Osteocyte (in vitro differentiated cells): ENCODE data around the gene FAM221B. TPM values are rescaled to one million over a fixed set of nuclear protein-coding genes. Genes with fewer than 3 reads are reported as not detected.

Source experiments
- DNase-seq: peaks from one replicate; pipeline ENCODE4 v3.0.0; 2021; ENCODE audit warnings: mixed read lengths; ENCODE audit not compliant: unreplicated experiment; ENCODE audit errors: extremely low spot score
- H3K27ac Mint-ChIP-seq: one replicate; pipeline ENCODE4 v1.8.0; 2021; ENCODE audit warnings: mild to moderate bottlenecking, mixed read lengths; ENCODE audit not compliant: unreplicated experiment
- H3K27me3 Mint-ChIP-seq: one replicate; pipeline ENCODE4 v1.8.0; 2021; ENCODE audit warnings: mixed read lengths; ENCODE audit not compliant: unreplicated experiment
- H3K36me3 Mint-ChIP-seq: one replicate; pipeline ENCODE4 v1.8.0; 2021; ENCODE audit warnings: mixed read lengths; ENCODE audit not compliant: unreplicated experiment
- H3K4me1 Mint-ChIP-seq: one replicate; pipeline ENCODE4 v1.8.0; 2021; ENCODE audit warnings: mixed read lengths; ENCODE audit not compliant: unreplicated experiment
- H3K4me3 Mint-ChIP-seq: one replicate; pipeline ENCODE4 v1.8.0; 2021; ENCODE audit warnings: mild to moderate bottlenecking, moderate library complexity, mixed read lengths; ENCODE audit not compliant: unreplicated experiment
- H3K9me3 Mint-ChIP-seq: one replicate; pipeline ENCODE4 v1.8.0; 2021; ENCODE audit warnings: mixed read lengths; ENCODE audit not compliant: unreplicated experiment
- total RNA-seq: library from RNA; stranded (reverse); gene quantifications from 2 replicates; pipeline ENCODE4 v1.2.1, GENCODE V29; 2021
- TF ChIP-seq, protein P1 (sequence below): fragments of 200-600 bp; sonication (generic); IDR thresholded peaks from 2 replicates; pipeline ENCODE4 v1.5.0; 2021; ENCODE audit warnings: antibody characterized with exemption, mild to moderate bottlenecking, moderate library complexity

Gene FAM221B
- total RNA-seq, 1 donor from 2014 or later: not detected

DNA sequence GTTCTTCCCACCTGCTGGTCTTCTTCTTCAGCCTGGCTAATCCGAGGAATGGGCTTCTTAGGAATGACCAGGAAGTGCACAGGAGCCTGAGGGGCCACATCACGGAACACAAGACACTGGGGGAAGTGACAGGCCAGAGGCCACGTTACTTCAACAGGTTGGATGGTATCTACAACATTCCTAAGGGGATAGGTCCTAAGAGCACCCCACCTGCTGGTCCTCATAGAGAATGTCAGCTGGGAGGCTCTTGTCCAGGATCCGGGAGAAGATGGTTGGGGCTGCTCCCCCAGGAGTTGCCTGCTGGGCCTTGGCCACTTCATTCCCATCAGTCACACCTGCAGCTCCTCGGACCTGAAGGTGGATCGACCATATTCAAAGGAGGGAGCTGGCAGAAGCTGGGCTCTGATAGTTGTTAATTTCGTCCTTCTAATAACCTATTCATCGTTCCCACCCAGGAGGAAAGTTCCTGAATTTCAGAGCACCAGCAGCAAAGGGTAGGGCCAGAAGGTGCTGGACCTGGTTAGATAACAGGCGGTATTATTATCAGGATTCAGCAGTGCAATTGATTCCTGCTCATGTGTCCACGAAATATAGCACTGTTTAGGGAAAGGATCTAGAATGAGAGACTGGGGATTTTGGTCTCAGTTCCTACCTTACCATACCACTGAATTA, 15.0 kb downstream of the FAM221B start:
- H3K27ac Mint-ChIP-seq: no peak overlapping the region
- TF ChIP-seq, protein P1, sequence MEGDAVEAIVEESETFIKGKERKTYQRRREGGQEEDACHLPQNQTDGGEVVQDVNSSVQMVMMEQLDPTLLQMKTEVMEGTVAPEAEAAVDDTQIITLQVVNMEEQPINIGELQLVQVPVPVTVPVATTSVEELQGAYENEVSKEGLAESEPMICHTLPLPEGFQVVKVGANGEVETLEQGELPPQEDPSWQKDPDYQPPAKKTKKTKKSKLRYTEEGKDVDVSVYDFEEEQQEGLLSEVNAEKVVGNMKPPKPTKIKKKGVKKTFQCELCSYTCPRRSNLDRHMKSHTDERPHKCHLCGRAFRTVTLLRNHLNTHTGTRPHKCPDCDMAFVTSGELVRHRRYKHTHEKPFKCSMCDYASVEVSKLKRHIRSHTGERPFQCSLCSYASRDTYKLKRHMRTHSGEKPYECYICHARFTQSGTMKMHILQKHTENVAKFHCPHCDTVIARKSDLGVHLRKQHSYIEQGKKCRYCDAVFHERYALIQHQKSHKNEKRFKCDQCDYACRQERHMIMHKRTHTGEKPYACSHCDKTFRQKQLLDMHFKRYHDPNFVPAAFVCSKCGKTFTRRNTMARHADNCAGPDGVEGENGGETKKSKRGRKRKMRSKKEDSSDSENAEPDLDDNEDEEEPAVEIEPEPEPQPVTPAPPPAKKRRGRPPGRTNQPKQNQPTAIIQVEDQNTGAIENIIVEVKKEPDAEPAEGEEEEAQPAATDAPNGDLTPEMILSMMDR: peak; percentile 29
- no peaks in the 10 kb centered on the region for H3K36me3 Mint-ChIP-seq
- H3K9me3 Mint-ChIP-seq: no peaks in the 10 kb centered on the region
- H3K27me3 Mint-ChIP-seq: peaks cover 3% of the 10 kb centered on the region
- H3K4me3 Mint-ChIP-seq: peak overlapping the region; percentile 83
- H3K4me1 Mint-ChIP-seq: peaks cover 36% of the 10 kb centered on the region
- DNase-seq: no peak

DNA sequence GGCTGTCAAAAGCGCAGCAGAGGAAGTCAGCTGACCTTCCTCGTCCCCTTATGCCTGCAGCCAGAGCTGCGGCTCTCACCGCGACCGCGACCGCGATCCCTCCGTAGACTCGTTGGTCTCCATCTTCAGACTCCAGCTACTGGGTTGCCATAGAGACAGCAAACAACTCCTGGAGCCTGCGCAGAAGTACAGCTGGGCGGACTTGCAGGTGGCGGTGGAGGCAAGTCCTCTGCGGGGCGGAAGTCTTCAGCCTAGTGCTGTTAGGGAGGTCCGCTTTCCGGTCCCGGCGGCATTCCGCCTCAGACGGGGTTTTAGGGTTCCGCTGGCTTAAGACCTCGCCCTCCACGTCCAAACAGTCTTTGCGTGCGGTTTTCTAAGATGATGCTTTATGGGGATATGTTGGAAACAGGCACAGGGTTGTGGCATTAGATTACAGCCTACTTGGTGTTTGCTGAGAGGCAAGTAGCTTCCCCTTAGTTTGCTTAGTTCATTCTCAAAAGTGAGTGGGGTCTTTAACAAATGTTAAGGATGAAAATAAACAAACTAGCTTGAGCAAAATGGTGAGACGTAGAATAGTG, 16.4 kb downstream of the FAM221B start, which contains the start of gene SPAG8:
Gene SPAG8 (minus strand): TSS at position 238 of the 578 bp plus-strand sequence. CDS start 115 bp downstream, at position 123.
- TF ChIP-seq, protein P1: no peak
- H3K9me3 Mint-ChIP-seq: no peaks in the 10 kb centered on the region
- peaks cover 36% of the 10 kb centered on the region for H3K4me1 Mint-ChIP-seq
- DNase-seq: peak; percentile 96
- H3K36me3 Mint-ChIP-seq: peaks cover 6% of the 10 kb centered on the region
- no peaks in the 10 kb centered on the region for H3K27me3 Mint-ChIP-seq
- H3K4me3 Mint-ChIP-seq: peak within 1 kb of the TSS; percentile 86
- peak within 1 kb of the TSS; percentile 92 for H3K27ac Mint-ChIP-seq

DNA sequence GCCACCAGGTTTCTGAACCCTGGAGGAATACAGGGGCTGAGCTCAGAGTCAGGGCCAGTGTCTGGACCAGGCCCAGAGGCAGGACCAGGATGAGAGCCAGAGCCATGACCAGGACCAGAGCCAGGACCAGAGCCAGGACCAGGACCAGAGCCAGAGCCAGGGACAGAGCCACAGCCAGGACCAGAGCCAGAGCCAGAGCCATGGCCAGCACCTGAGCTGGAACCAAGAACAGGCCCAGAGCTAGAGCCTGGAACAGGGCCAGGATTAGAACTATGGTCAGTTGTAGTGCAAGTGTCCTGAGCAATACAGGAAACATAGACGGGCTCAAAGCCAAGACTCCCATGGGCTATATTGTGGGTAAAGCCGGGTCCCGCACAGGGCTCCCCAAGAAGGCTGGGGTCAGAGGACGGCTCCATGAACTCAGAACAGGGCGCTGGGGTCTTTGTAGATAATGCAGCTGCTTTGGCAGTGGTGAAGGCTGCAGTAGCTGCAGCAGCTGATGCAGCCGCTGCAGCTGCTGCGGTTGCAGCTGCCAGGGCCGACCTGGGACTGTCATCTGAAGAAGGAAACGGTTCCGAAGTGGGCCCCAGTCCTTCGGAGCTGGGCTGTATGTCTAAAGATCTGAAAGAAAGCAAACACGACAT, 17.0 kb downstream of the FAM221B start:
- no peak for DNase-seq
- H3K9me3 Mint-ChIP-seq: no peaks in the 10 kb centered on the region
- H3K27me3 Mint-ChIP-seq: no peaks in the 10 kb centered on the region
- TF ChIP-seq, protein P1: no peak
- peak overlapping the region; percentile 86 for H3K4me3 Mint-ChIP-seq
- peaks cover 32% of the 10 kb centered on the region for H3K4me1 Mint-ChIP-seq
- peaks cover 10% of the 10 kb centered on the region for H3K36me3 Mint-ChIP-seq
- H3K27ac Mint-ChIP-seq: peak overlapping the region; percentile 92

DNA sequence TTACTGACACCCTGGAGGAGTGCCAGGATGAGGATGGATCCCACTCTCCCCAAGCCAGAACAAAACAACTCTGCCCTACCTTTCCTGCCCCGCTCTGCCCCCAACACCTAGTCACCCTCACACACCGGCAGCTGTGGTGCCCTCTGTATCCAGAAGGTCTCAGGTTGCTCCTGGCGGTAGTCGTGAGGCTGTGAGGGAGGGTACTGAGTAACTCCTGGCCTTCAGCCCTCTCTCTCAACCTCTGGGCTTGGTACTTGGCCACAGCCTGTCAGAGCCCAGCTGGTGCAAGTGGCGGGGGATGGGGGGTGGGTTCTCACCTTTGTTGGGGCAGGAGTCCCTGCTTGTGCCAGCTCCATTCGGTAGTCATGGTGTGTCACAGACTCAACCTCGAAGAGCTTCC, 18.4 kb downstream of the FAM221B start:
- no peak overlapping the region for H3K4me3 Mint-ChIP-seq
- no peak for DNase-seq
- no peaks in the 10 kb centered on the region for H3K9me3 Mint-ChIP-seq
- H3K36me3 Mint-ChIP-seq: peaks cover 14% of the 10 kb centered on the region
- peaks cover 26% of the 10 kb centered on the region for H3K4me1 Mint-ChIP-seq
- no peak overlapping the region for H3K27ac Mint-ChIP-seq
- no peaks in the 10 kb centered on the region for H3K27me3 Mint-ChIP-seq
- TF ChIP-seq, protein P1: no peak

DNA sequence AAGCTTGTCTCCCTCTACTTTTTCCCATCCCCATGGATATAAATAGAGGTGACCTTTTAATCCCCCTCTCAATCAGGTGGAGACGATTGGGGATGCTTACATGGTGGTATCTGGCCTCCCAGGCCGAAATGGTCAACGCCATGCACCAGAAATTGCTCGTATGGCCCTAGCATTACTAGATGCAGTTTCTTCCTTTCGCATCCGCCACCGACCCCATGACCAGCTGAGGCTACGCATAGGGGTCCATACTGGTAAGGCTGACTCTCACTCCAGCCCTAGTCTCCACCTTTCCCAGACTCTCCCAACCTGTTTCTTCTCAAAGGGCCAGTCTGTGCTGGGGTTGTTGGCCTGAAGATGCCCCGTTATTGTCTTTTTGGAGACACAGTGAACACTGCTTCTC, 20.1 kb downstream of the FAM221B start:
- TF ChIP-seq, protein P1: no peak
- DNase-seq: no peak
- H3K4me1 Mint-ChIP-seq: peaks cover 18% of the 10 kb centered on the region
- H3K9me3 Mint-ChIP-seq: no peaks in the 10 kb centered on the region
- no peak overlapping the region for H3K4me3 Mint-ChIP-seq
- H3K27me3 Mint-ChIP-seq: no peaks in the 10 kb centered on the region
- H3K27ac Mint-ChIP-seq: no peak overlapping the region
- peaks cover 15% of the 10 kb centered on the region for H3K36me3 Mint-ChIP-seq
